ENCODE results near the gene NT5DC2.

Gene NT5DC2

DNA sequence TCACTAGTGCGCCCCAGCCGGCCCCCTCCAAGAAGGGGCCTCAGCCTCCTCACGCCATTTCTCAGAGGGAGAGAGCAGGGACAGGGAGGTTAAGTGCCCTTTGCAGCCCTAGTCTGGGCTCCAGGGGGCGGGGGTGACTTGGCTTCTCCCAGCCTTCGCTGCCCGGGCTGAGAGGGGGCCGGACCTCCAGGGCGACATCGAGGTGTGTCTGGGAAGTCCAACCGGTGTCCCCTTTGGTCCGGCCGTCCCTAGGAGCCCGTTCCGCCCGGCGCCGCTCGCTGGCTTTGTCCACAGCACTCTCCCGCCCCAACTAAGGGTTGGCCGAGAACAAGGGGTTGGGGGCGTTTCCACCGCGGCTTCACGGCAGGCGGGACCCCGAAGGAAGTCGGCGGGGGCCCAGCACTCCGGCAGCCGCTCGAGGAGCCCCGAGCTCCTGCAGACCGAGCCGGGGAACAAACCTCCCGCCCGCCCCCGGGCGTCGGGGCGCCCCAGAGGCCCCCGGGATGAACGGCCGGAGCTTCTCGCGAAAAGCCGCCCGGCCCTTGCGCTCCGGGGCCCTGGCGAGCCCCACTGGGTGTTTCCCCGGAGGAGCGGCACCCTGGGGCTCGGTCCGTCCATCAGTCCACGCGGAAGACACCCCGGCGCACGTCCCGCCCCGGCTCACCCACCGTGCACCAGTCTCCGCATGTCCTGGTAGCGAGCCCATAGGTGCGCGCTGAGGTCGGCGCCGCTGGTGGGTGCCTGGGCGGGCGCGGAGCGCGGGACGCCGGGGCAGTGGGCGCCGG lies 627 bp downstream of the NT5DC2 start:
- Histone ChIP-seq H3K9me3 (ENCODE audit: control extremely low read depth in 1 of 5, control insufficient read depth in 4 of 5, insufficient read depth in 2 of 5, low read depth in 1 of 5, low read length in 4 of 5) (no peaks in the 10 kb centered on the region), H3K4me1 (ENCODE audit: control extremely low read depth in 1 of 4, control insufficient read depth in 4 of 4, insufficient read depth in 4 of 4, low read length in 3 of 4) (peaks cover 12 to 63% (median 48%) of the 10 kb centered on the region in 4 experiments), H3K4me3 (ENCODE audit: control insufficient read depth in 1 of 7, extremely low read depth in 1 of 7, insufficient read depth in 4 of 7, low read depth in 2 of 7, low read length in 6 of 7) (peak overlapping the region; percentile 23 to 75 (median 68)), H3K27me3 (replicated peaks in 2 of 5; ENCODE audit: control insufficient read depth in 4 of 5, insufficient read depth in 5 of 5, low read length in 4 of 5) (no peaks in the 10 kb centered on the region), H3K36me3 (ENCODE audit: control insufficient read depth in 4 of 4, insufficient read depth in 4 of 4, low read length in 3 of 4) (peaks cover 2 to 31% (median 10%) of the 10 kb centered on the region in 4 experiments), H3K27ac (ENCODE audit: insufficient read depth in 1 of 2, low read depth in 1 of 2, low read length in 2 of 2, poor library complexity in 1 of 2, severe bottlenecking in 2 of 2) (no peak overlapping the region)
- 3% methylated on average over 58 of the region's 78 CpGs for WGBS (ENCODE audit: insufficient coverage)
- DNase-seq = peak in 2 of 3 donors; percentile 15 to 29
- ChIA-PET CTCF (interaction anchor here (1.0 to 1.1 kb wide), 2 partner anchors 37 to 61 kb away, joined by 3 read pairs; no protein-coding TSS in a partner anchor), POLR2A (interaction anchor here (2.0 kb wide), 1 partner anchor 43 kb away, joined by 7 read pairs; no protein-coding TSS in a partner anchor)

GRCh38 chr3:52532517-52532837 lies 1.2 kb downstream of the NT5DC2 start:
- Histone ChIP-seq H3K4me1 (ENCODE audit: control extremely low read depth in 1 of 4, control insufficient read depth in 4 of 4, insufficient read depth in 4 of 4, low read length in 3 of 4) (peaks cover 11 to 58% (median 42%) of the 10 kb centered on the region in 4 experiments), H3K4me3 (ENCODE audit: control insufficient read depth in 1 of 7, extremely low read depth in 1 of 7, insufficient read depth in 4 of 7, low read depth in 2 of 7, low read length in 6 of 7) (peak overlapping the region in 6 of 7 experiments; percentile 42 to 75 (median 68)), H3K27me3 (replicated peaks in 2 of 5; ENCODE audit: control insufficient read depth in 4 of 5, insufficient read depth in 5 of 5, low read length in 4 of 5) (no peaks in the 10 kb centered on the region), H3K9me3 (ENCODE audit: control extremely low read depth in 1 of 5, control insufficient read depth in 4 of 5, insufficient read depth in 2 of 5, low read depth in 1 of 5, low read length in 4 of 5) (no peaks in the 10 kb centered on the region), H3K27ac (ENCODE audit: insufficient read depth in 1 of 2, low read depth in 1 of 2, low read length in 2 of 2, poor library complexity in 1 of 2, severe bottlenecking in 2 of 2) (no peak overlapping the region), H3K36me3 (ENCODE audit: control insufficient read depth in 4 of 4, insufficient read depth in 4 of 4, low read length in 3 of 4) (peaks cover 5 to 31% (median 15%) of the 10 kb centered on the region in 4 experiments)
- POLR2A ChIA-PET = interaction anchor here (0.6 to 2.0 kb wide), 3 partner anchors 21 to 42 kb away, joined by 6 to 7 read pairs (median 7); partner anchors contain the start of gene STAB1
- WGBS (ENCODE audit: insufficient coverage) = 17% methylated on average over 4 of the region's 5 CpGs
- DNase-seq = peak; percentile 66 to 84 (median 81)
- CTCF ChIA-PET = interaction anchor here (1.0 to 1.1 kb wide), 2 partner anchors 36 to 60 kb away, joined by 3 read pairs; no protein-coding TSS in a partner anchor

- H3K4me3 ChIP-seq (ENCODE audit: control insufficient read depth in 1 of 7, extremely low read depth in 1 of 7, insufficient read depth in 4 of 7, low read depth in 2 of 7, low read length in 6 of 7) = peak overlapping the region in 2 of 7 experiments; percentile 68 to 75
- POLR2A ChIA-PET = interaction anchor here (0.6 to 2.0 kb wide), 4 partner anchors 22 to 816 kb away, joined by 3 to 7 read pairs (median 6); partner anchors contain the start of gene STAB1
- H3K27me3 ChIP-seq (replicated peaks in 2 of 5; ENCODE audit: control insufficient read depth in 4 of 5, insufficient read depth in 5 of 5, low read length in 4 of 5) = no peaks in the 10 kb centered on the region
- DNase-seq = no peak
- 87% methylated on average over 10 of the region's 14 CpGs for WGBS (ENCODE audit: insufficient coverage)
- peaks cover 8 to 53% (median 37%) of the 10 kb centered on the region in 4 experiments for H3K4me1 ChIP-seq (ENCODE audit: control extremely low read depth in 1 of 4, control insufficient read depth in 4 of 4, insufficient read depth in 4 of 4, low read length in 3 of 4)
- H3K27ac ChIP-seq (ENCODE audit: insufficient read depth in 1 of 2, low read depth in 1 of 2, low read length in 2 of 2, poor library complexity in 1 of 2, severe bottlenecking in 2 of 2) = no peak overlapping the region
- CTCF ChIA-PET = interaction anchor here (1.0 to 1.9 kb wide), 2 partner anchors 33 to 60 kb away, joined by 3 to 6 read pairs; no protein-coding TSS in a partner anchor
- H3K9me3 ChIP-seq (ENCODE audit: control extremely low read depth in 1 of 5, control insufficient read depth in 4 of 5, insufficient read depth in 2 of 5, low read depth in 1 of 5, low read length in 4 of 5) = no peaks in the 10 kb centered on the region
- H3K36me3 ChIP-seq (ENCODE audit: control insufficient read depth in 4 of 4, insufficient read depth in 4 of 4, low read length in 3 of 4) = peaks cover 5 to 35% (median 18%) of the 10 kb centered on the region in 4 experiments
Measured at GRCh38 chr3:52531860-52532516, 1.7 kb downstream of the NT5DC2 start.

- Histone ChIP-seq H3K4me3 (ENCODE audit: control insufficient read depth in 1 of 7, extremely low read depth in 1 of 7, insufficient read depth in 4 of 7, low read depth in 2 of 7, low read length in 6 of 7) (peak overlapping the region in 1 of 7 experiments; percentile 75), H3K9me3 (ENCODE audit: control extremely low read depth in 1 of 5, control insufficient read depth in 4 of 5, insufficient read depth in 2 of 5, low read depth in 1 of 5, low read length in 4 of 5) (no peaks in the 10 kb centered on the region), H3K4me1 (ENCODE audit: control extremely low read depth in 1 of 4, control insufficient read depth in 4 of 4, insufficient read depth in 4 of 4, low read length in 3 of 4) (peaks cover 8 to 49% (median 34%) of the 10 kb centered on the region in 4 experiments), H3K27ac (ENCODE audit: insufficient read depth in 1 of 2, low read depth in 1 of 2, low read length in 2 of 2, poor library complexity in 1 of 2, severe bottlenecking in 2 of 2) (no peak overlapping the region), H3K36me3 (ENCODE audit: control insufficient read depth in 4 of 4, insufficient read depth in 4 of 4, low read length in 3 of 4) (peaks cover 5 to 42% (median 21%) of the 10 kb centered on the region in 4 experiments), H3K27me3 (replicated peaks in 2 of 5; ENCODE audit: control insufficient read depth in 4 of 5, insufficient read depth in 5 of 5, low read length in 4 of 5) (no peaks in the 10 kb centered on the region)
- POLR2A ChIA-PET = interaction anchor here (0.7 to 1.0 kb wide), 2 partner anchors 36 to 817 kb away, joined by 3 to 6 read pairs; partner anchors contain the start of gene STAB1
- CTCF ChIA-PET = interaction anchor here (0.6 to 1.9 kb wide), 2 partner anchors 33 to 102 kb away, joined by 3 to 6 read pairs; no protein-coding TSS in a partner anchor
- no peak for DNase-seq
- 95% methylated on average over 7 of the region's 10 CpGs for WGBS (ENCODE audit: insufficient coverage)
Measured at GRCh38 chr3:52530918-52531826, 2.5 kb downstream of the NT5DC2 start.

- POLR2A ChIA-PET = interaction anchor here (1.1 kb wide), 1 partner anchor 31 kb away, joined by 3 read pairs; no protein-coding TSS in a partner anchor
Measured at GRCh38 chr3:52529376-52530333, 4.0 kb downstream of the NT5DC2 start.

More at GRCh38 chr3:52529376-52530333, 4.0 kb downstream of the NT5DC2 start:
- H3K27ac ChIP-seq (ENCODE audit: insufficient read depth in 1 of 2, low read depth in 1 of 2, low read length in 2 of 2, poor library complexity in 1 of 2, severe bottlenecking in 2 of 2) = no peak overlapping the region
- DNase-seq = no peak
- no peak overlapping the region for H3K4me3 ChIP-seq (ENCODE audit: control insufficient read depth in 1 of 7, extremely low read depth in 1 of 7, insufficient read depth in 4 of 7, low read depth in 2 of 7, low read length in 6 of 7)
- H3K36me3 ChIP-seq (ENCODE audit: control insufficient read depth in 4 of 4, insufficient read depth in 4 of 4, low read length in 3 of 4) = peaks cover 5 to 55% (median 29%) of the 10 kb centered on the region in 4 experiments
- CTCF ChIA-PET = interaction anchor here (0.8 to 1.9 kb wide), 4 partner anchors 30 to 40 kb away, joined by 3 to 6 read pairs (median 4); partner anchors contain the start of gene STAB1
- H3K4me1 ChIP-seq (ENCODE audit: control extremely low read depth in 1 of 4, control insufficient read depth in 4 of 4, insufficient read depth in 4 of 4, low read length in 3 of 4) = peaks cover 5 to 35% (median 30%) of the 10 kb centered on the region in 4 experiments
- H3K27me3 ChIP-seq (replicated peaks in 2 of 5; ENCODE audit: control insufficient read depth in 4 of 5, insufficient read depth in 5 of 5, low read length in 4 of 5) = no peaks in the 10 kb centered on the region
- no peaks in the 10 kb centered on the region for H3K9me3 ChIP-seq (ENCODE audit: control extremely low read depth in 1 of 5, control insufficient read depth in 4 of 5, insufficient read depth in 2 of 5, low read depth in 1 of 5, low read length in 4 of 5)
- WGBS (ENCODE audit: insufficient coverage) = 74% methylated on average over 10 of the region's 12 CpGs

All from common myeloid progenitor, CD34-positive (primary cell).